ENCODE results near the gene PPIE. TPM values are rescaled to one million over a fixed set of nuclear protein-coding genes. Genes with fewer than 3 reads are reported as not detected.
"Not testable (repeated sequence)": the region's sequence is repeated elsewhere in the genome, so short reads cannot be mapped to it uniquely, and the experiment has no call there.

PPIE gene
- total RNA-seq, 1 experiment from 2014 or later = 36.3 TPM

GRCh38 chr1:39786303-39787107 lies 47.8 kb downstream of the PPIE start:
- not testable (repeated sequence) for H3K9me3 Mint-ChIP-seq; H3K4me2 ChIP-seq (ENCODE audit: insufficient read depth, insufficient read length, low read length); H3K27ac Mint-ChIP-seq; H3K27ac ChIP-seq (ENCODE audit: insufficient read length, low read depth, low read length); H2BK5ac ChIP-seq (ENCODE audit: insufficient read length, low read length); H2BK12ac ChIP-seq (ENCODE audit: insufficient read length, low read depth, low read length); H3K4me1 Mint-ChIP-seq; H3K79me1 ChIP-seq (ENCODE audit: insufficient read depth, low read depth, low read length, poor library complexity, severe bottlenecking); H3K4ac ChIP-seq (ENCODE audit: low read depth, low read length); H2AFZ ChIP-seq (ENCODE audit: low read length); H3K79me2 ChIP-seq (ENCODE audit: insufficient read depth, low read length); H2AK5ac ChIP-seq (ENCODE audit: insufficient read length, low read length); H3K14ac ChIP-seq (ENCODE audit: insufficient read depth, low read length); DNase-seq; H3K36me3 Mint-ChIP-seq (ENCODE audit: insufficient read depth in 1 of 3, low read depth in 3 of 3); H4K8ac ChIP-seq (replicated peaks; ENCODE audit: insufficient read length, low read depth, low read length); H2BK120ac ChIP-seq (ENCODE audit: low read depth, low read length, poor library complexity, severe bottlenecking); H3K56ac ChIP-seq (ENCODE audit: insufficient read length, low read depth, low read length); H3K9ac ChIP-seq (ENCODE audit: extremely low read depth, insufficient read length, low read length); H3K23ac ChIP-seq (ENCODE audit: insufficient read length, low read depth, low read length); H3K9me3 ChIP-seq (ENCODE audit: control insufficient read depth, low read depth, low read length); H3K4me3 Mint-ChIP-seq; H3K23me2 ChIP-seq (ENCODE audit: insufficient read length, low read depth, low read length, poor library complexity, severe bottlenecking); H3K4me1 ChIP-seq (ENCODE audit: insufficient read depth, low read length); H3T11ph ChIP-seq (ENCODE audit: low read length); H4K5ac ChIP-seq (ENCODE audit: insufficient read length, low read depth, low read length); H4K91ac ChIP-seq (ENCODE audit: insufficient read length, low read depth, low read length); H2BK15ac ChIP-seq (ENCODE audit: low read depth, low read length); H3K18ac ChIP-seq (ENCODE audit: insufficient read length, low read depth, low read length); H4K20me1 ChIP-seq (ENCODE audit: control insufficient read depth, insufficient read depth, insufficient read length); H2BK20ac ChIP-seq (ENCODE audit: low read depth, low read length, poor library complexity, severe bottlenecking)
- WGBS (ENCODE audit: extremely low coverage, insufficient read length, low lambda C conversion rate) = no CpG with 5 or more reads among the region's 12 CpGs
- H3K27me3 ChIP-seq (ENCODE audit: insufficient read depth, low read length) = peaks cover 23% of the 10 kb centered on the region; the same call in 1 of the 2 replicates
- H3K27me3 Mint-ChIP-seq (ENCODE audit: low read depth) = peaks cover 80% of the 10 kb centered on the region

GRCh38 chr1:39787108-39787375 lies 48.4 kb downstream of the PPIE start:
- H3K4ac ChIP-seq (ENCODE audit: low read depth, low read length); H2BK15ac ChIP-seq (ENCODE audit: low read depth, low read length); H3K79me1 ChIP-seq (ENCODE audit: insufficient read depth, low read depth, low read length, poor library complexity, severe bottlenecking); H3K4me1 ChIP-seq (ENCODE audit: insufficient read depth, low read length); H3K23ac ChIP-seq (ENCODE audit: insufficient read length, low read depth, low read length); H2AFZ ChIP-seq (ENCODE audit: low read length); H3K9me3 ChIP-seq (ENCODE audit: control insufficient read depth, low read depth, low read length); H3K9ac ChIP-seq (ENCODE audit: extremely low read depth, insufficient read length, low read length); H3K14ac ChIP-seq (ENCODE audit: insufficient read depth, low read length); H3K4me1 Mint-ChIP-seq; H4K91ac ChIP-seq (ENCODE audit: insufficient read length, low read depth, low read length); H4K5ac ChIP-seq (ENCODE audit: insufficient read length, low read depth, low read length); H3K23me2 ChIP-seq (ENCODE audit: insufficient read length, low read depth, low read length, poor library complexity, severe bottlenecking); DNase-seq; H2BK120ac ChIP-seq (ENCODE audit: low read depth, low read length, poor library complexity, severe bottlenecking); H2AK5ac ChIP-seq (ENCODE audit: insufficient read length, low read length); H4K20me1 ChIP-seq (ENCODE audit: control insufficient read depth, insufficient read depth, insufficient read length); H3K9me3 Mint-ChIP-seq; H3K36me3 Mint-ChIP-seq (ENCODE audit: insufficient read depth in 1 of 3, low read depth in 3 of 3); H3K79me2 ChIP-seq (ENCODE audit: insufficient read depth, low read length); H3K27ac ChIP-seq (ENCODE audit: insufficient read length, low read depth, low read length); H3K18ac ChIP-seq (ENCODE audit: insufficient read length, low read depth, low read length); H3T11ph ChIP-seq (ENCODE audit: low read length); H2BK12ac ChIP-seq (ENCODE audit: insufficient read length, low read depth, low read length); H3K56ac ChIP-seq (ENCODE audit: insufficient read length, low read depth, low read length); H2BK5ac ChIP-seq (ENCODE audit: insufficient read length, low read length); H4K8ac ChIP-seq (replicated peaks; ENCODE audit: insufficient read length, low read depth, low read length); H3K4me2 ChIP-seq (ENCODE audit: insufficient read depth, insufficient read length, low read length); H3K27ac Mint-ChIP-seq; H2BK20ac ChIP-seq (ENCODE audit: low read depth, low read length, poor library complexity, severe bottlenecking): not testable (repeated sequence)
- no CpG with 5 or more reads among the region's 5 CpGs for WGBS (ENCODE audit: extremely low coverage, insufficient read length, low lambda C conversion rate)
- Mint-ChIP-seq H3K27me3 (ENCODE audit: low read depth) (peaks cover 79% of the 10 kb centered on the region), H3K4me3 (peak overlapping the region in 1 of 2 experiments; percentile 74; a peak in 2 of 5 replicates)
- peaks cover 23% of the 10 kb centered on the region; the same call in 1 of the 2 replicates for H3K27me3 ChIP-seq (ENCODE audit: insufficient read depth, low read length)
